NCI-H2196 treated with DMSO at 0.1 percent for 48 hours (cell line): Measurements from ENCODE around the gene ABHD18.
"Not testable (repeated sequence)": the region's sequence is repeated elsewhere in the genome, so short reads cannot be mapped to it uniquely, and the experiment has no call there.

Experiments used
- DNase-seq: peaks from one replicate; lab custom pipeline; 2025; ENCODE audit not compliant: unreplicated experiment; lab: John Stamatoyannopoulos, UW

ABHD18 gene

DNA sequence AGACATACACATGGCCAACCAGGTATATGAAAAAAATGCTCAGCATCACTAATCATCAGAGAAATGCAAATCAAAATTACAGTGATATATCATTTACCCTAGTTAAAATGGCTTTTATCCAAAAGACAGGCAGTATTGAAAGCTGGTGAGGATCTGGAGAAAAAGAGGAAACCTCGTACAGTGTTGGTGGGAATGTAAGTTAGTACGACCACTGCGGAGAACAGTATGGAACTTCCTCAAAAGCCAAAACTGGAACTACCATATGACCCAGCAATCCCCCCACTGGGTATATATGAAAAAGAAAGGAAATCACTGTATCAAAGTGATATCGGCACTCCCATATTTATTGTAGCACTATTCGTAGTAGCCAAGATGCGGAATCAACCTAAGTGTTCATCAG lies 23.4 kb downstream of the ABHD18 start:
- no peak for DNase-seq

DNA sequence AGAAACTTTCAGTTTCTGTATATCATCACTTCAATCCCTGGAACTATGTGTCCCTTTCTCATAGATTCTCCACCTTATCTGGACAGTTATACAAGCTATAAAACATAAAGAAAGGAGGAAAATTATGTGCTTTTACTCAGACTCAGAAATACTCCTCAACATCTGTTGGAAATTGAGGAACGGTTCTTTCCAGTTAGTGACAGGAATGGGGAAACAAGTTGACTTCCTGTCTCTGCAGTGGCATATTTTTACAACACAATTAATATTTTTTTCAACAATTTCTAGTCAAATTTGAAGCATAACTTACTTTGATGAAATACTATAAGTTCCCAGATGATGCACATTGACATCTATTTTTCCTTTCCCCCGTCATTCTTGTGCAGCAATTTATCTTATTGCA lies 27.9 kb downstream of the ABHD18 start:
- no peak for DNase-seq

- DNase-seq, result no peak
Measured at GRCh38 chr4:127995776-127996175, 30.6 kb downstream of the ABHD18 start.

DNA sequence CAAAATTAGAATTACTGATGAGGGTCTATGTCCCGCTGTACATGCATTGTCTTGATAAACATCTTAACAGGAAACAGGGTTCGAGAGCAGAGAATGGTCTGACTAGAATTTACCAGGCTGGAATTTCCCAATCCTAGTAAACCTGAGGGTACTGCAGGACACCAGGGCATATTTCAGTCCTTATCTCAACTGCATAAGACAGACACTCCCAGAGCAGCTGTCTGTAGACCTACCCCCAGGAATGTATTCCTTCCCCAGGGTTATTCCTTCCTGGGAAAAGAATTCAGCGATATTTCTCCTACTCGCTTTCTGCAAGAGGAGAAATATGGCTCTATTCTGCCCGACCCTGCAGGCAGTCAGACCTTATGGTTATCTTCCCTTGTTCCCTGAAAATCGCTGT lies 31.3 kb downstream of the ABHD18 start:
- DNase-seq, result not testable (repeated sequence)

DNA sequence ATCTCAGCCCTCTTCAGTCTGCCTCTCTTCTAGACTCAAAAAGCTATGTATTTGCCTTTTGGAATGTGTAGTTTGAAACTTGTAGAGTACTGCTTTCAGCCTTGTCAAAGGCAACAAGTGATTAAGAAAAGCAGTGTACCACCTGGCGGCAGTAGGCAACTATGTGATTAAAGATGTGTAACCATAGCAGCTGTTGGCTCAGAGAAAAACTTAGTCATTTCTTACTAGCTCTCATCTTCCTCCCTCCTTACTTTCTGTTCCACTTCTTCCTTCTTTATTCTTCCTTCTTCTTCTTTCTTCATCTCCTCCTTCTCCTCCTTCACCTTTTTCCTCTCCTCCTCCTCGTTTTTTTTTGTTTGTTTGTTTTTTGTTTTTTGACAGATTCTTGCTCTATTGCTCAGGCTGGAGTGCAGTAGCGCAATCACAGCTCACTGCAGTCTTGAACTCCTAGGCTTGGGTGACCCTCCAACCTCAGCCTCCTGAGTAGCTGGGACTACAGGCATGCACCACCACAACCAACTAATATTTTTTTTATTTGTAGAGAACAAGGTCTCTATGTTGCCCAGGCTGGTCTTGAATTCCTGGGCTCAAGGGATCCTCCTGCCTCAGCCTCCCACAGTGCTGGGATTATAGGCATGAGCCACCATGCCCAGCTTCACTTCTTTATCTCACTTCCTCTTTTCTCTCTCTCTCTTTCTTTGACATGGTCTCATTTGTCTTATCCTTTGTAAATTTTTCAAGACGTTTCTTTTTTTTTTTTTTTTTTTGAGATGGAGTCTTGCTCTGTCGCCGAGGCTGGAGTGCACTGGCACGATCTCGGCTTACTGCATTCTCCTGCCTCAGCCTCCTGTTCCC lies 32.6 kb downstream of the ABHD18 start:
- no peak for DNase-seq

DNA sequence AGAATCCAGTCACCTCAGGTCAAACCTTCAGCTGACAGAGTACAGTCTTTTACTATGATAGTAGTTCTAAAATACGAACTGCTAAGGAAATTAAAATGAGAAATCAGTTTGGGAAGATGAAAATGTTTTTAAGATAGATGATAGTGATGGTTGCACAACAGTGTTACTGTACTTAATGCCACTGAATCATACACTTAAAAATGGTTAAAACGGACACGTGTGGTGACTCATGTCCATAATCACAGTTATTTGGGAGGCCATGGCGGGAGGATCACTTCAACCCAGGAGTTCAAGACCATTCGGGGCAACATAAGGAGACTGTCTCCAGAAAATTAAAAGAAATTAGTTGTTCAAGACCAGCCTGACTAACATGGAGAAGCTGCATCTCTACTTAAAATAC lies 41.4 kb downstream of the ABHD18 start:
- no peak for DNase-seq

GRCh38 chr4:128009428-128009827 lies 44.2 kb downstream of the ABHD18 start:
- DNase-seq, result no peak

- DNase-seq, result no peak
Measured at GRCh38 chr4:128025319-128025718, 60.1 kb downstream of the ABHD18 start.

- no peak for DNase-seq
Measured at GRCh38 chr4:128029907-128030306, 64.7 kb downstream of the ABHD18 start.

- DNase-seq, result no peak
Measured at GRCh38 chr4:128031756-128032384, 66.7 kb downstream of the ABHD18 start.

DNA sequence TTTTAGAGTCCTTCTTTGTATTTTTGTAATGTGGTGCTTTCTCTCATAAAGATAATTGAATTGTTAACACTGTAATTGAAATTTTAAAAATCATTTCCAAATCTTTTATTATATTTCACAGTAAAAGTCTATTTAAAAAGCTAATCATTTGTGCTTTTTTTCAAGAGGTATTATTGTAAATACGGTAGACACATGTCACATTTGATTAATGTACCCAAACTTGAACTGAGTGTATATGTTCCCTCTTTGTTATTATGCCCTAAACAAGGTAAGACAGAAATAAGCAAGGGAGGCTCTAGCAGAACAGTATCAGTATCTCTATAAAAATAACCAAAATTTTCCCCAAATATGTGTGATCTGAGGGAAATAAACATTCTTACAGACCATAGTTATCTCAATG lies 74.4 kb downstream of the ABHD18 start:
- DNase-seq, result no peak

GRCh38 chr4:128047019-128047418 lies 81.8 kb downstream of the ABHD18 start:
- not testable (repeated sequence) for DNase-seq

DNA sequence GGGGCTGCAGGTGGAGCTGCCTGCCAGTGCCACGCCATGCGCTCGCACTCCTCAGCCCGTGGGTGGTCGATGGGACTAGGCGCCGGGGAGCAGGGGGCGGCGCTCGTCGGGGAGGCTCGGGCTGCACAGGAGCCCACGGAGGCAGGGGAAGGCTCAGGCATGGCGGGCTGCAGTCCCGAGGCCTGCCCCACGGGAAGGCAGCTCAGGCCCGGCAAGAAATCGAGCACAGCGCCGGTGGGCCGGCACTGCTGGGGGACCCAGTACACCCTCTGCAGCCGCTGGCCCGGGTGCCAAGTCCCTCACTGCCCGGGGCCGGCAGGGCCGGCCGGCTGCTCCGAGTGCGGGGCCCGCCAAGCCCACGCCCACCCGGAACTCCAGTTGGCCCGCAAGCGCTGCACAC lies 82.3 kb downstream of the ABHD18 start:
- DNase-seq, result not testable (repeated sequence)

GRCh38 chr4:128051229-128051628 lies 86.0 kb downstream of the ABHD18 start:
- not testable (repeated sequence) for DNase-seq

GRCh38 chr4:128054907-128055306 lies 89.7 kb downstream of the ABHD18 start:
- DNase-seq, result not testable (repeated sequence)

DNA sequence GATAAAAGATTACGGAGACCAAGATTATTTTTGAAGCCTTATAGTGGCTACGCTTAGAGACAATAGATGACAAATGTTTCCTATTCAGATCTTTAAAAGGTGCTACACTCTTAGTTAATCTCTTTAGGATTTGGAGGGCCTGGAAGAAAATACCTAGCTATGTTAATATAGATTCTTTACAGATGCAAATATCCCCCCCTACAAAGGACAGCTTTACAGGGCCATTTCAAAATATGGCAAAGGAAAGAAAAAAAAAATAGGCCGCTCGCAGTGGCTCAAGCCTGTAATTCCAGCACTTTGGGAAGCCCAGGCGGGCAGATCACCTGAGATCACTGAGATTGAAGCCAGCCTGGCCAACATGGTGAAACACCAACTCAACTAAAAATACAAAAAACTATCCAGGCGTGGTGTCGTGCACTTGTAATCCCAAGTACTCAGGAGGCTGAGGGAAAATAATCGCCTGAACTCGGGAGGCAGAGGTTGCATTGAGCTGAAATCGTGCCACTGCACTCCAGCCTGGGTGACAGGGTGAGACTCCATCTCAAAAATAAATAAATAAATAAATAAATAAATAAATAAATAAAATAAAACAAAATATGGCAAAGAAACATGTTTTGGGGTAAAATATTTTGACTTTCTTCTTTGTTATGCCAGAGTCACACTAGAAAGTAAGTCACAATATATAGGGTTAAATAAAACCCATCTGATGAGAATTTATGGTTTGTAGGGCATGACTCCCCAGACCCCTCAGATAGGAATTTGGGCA lies 90.4 kb downstream of the ABHD18 start:
- not testable (repeated sequence) for DNase-seq

DNA sequence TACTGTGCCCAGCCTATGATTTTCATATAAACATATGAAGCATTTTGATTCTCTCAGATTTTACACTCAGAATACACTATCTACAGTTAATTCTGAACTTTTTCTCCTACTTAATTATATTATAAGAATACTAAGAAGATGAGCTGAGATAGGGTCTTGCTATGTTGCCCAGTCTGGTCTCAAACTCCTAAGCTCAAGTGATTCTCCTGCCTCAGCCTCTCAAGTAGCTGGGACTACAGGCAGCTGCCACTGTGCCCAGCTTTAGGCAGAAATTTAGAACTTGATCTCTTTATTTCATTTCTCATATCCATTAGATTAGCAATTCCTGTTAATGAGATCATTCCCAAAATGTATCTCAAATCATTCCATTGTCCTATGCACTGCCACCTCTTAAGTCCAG lies 91.2 kb downstream of the ABHD18 start:
- no peak for DNase-seq

DNA sequence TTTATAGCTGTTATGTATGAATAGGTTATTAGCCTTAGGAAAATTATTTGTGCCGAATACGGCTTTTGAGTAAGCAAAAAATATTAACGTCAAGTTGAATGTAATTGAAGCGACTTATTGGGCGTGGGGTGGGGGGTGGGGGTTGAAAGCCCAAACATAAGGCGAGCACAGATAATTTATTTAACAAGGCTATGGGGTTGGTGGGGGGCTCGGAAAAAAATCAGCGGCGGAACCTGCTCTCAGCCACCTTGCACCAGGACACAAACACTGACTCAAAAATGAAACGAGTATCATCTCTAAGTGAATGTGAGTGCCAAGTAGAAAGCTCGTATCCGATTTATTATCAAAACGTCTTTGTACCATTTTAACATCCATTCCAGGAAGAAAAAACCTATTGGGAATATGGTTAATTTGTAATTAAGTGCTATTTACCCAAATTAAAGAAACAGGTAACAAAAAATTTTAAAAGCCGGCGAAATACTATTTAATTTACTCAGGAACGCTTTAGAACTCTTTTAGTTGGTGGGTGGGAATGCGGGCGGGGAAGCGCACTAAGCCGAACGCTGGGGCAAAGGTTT lies 95.0 kb downstream of the ABHD18 start:
- DNase-seq, result no peak

- DNase-seq, result peak; percentile 79
Measured at GRCh38 chr4:128060699-128061565, 95.7 kb downstream of the ABHD18 start, which contains the start of gene LARP1B. LARP1B (plus strand) TSS chr4:128061312; CDS start chr4:128074952, 13,640 bp downstream.
